Activated T-cell treated with anti-CD3 and anti-CD28 coated beads, Interleukin-2, amount 50 U/mL, for 4 hours (primary cell): ENCODE measurements around the gene GLI1. TPM values are rescaled to one million over a fixed set of nuclear protein-coding genes. Genes with fewer than 3 reads are reported as not detected.
A peak's percentile ranks its signal among the peaks of the same experiment; 100 is the strongest.
"Not testable (repeated sequence)": the region's sequence is repeated elsewhere in the genome, so short reads cannot be mapped to it uniquely, and the experiment has no call there.

Source experiments
- ATAC-seq, 2 donors: fragments of 200-7000 bp; cut with Tn5 transposase; one replicate each; pipeline ENCODE4 v1.10.0; 2021
- DNase-seq: peaks from one replicate; pipeline ENCODE4 v3.0.0-alpha.2; 2020
- H3K27me3 Mint-ChIP-seq: one replicate; pipeline ENCODE4 v1.8.0; 2021; ENCODE audit warnings: low read depth, mixed read lengths
- H3K36me3 Mint-ChIP-seq: one replicate; pipeline ENCODE4 v1.8.0; 2022; ENCODE audit warnings: mixed read lengths; ENCODE audit not compliant: insufficient read depth
- H3K4me1 Mint-ChIP-seq: one replicate; pipeline ENCODE4 v1.8.0; 2021; ENCODE audit warnings: low read depth, mixed read lengths
- H3K4me3 Mint-ChIP-seq: one replicate; pipeline ENCODE4 v1.8.0; 2021; ENCODE audit warnings: mild to moderate bottlenecking, moderate library complexity, mixed read lengths
- H3K9me3 Mint-ChIP-seq: one replicate; pipeline ENCODE4 v1.8.0; 2021; ENCODE audit warnings: mixed read lengths
- total RNA-seq, 3 donors: library from RNA; stranded (reverse); gene quantifications; one replicate each; pipeline ENCODE4 v1.2.1, GENCODE V29; 2021

The GLI1 gene
- total RNA-seq, 3 donors from 2014 or later: 0.46 to 1.7 (median 0.65) TPM

- Mint-ChIP-seq H3K9me3 (no peaks in the 10 kb centered on the region), H3K4me3 (peak overlapping the region; percentile 90), H3K27me3 (no peaks in the 10 kb centered on the region), H3K36me3 (no peaks in the 10 kb centered on the region), H3K4me1 (peaks cover 35% of the 10 kb centered on the region)
- DNase-seq: no peak
- ATAC-seq: no peak
Observed at GRCh38 chr12:57431654-57432188, 27.9 kb upstream of the GLI1 start.

- no peak for ATAC-seq
- Mint-ChIP-seq H3K9me3 (no peaks in the 10 kb centered on the region), H3K36me3 (no peaks in the 10 kb centered on the region), H3K4me1 (peaks cover 26% of the 10 kb centered on the region), H3K27me3 (no peaks in the 10 kb centered on the region), H3K4me3 (no peak overlapping the region)
- no peak for DNase-seq
Observed at GRCh38 chr12:57433370-57433769, 26.2 kb upstream of the GLI1 start.

- Mint-ChIP-seq H3K27me3 (no peaks in the 10 kb centered on the region), H3K4me3 (peak within 1 kb of the TSS; percentile 29), H3K4me1 (peaks cover 20% of the 10 kb centered on the region), H3K9me3 (no peaks in the 10 kb centered on the region), H3K36me3 (no peaks in the 10 kb centered on the region)
- DNase-seq (no peak), ATAC-seq (no peak)
Observed at GRCh38 chr12:57434517-57435223, 24.9 kb upstream of the GLI1 start, which contains the start of gene INHBC. Gene INHBC, plus strand, starts transcription at chr12:57434784. Its CDS starts 103 bp downstream, at chr12:57434887.

- no peaks in the 10 kb centered on the region for H3K9me3 Mint-ChIP-seq
- no peaks in the 10 kb centered on the region for H3K27me3 Mint-ChIP-seq
- H3K4me1 Mint-ChIP-seq: peaks cover 15% of the 10 kb centered on the region
- ATAC-seq: no peak
- H3K4me3 Mint-ChIP-seq: peak overlapping the region; percentile 29
- no peaks in the 10 kb centered on the region for H3K36me3 Mint-ChIP-seq
- DNase-seq: no peak
Observed at GRCh38 chr12:57435293-57435692, 24.3 kb upstream of the GLI1 start.

- Mint-ChIP-seq H3K4me1 (peaks cover 4% of the 10 kb centered on the region), H3K36me3 (no peaks in the 10 kb centered on the region), H3K27me3 (no peaks in the 10 kb centered on the region), H3K9me3 (peaks cover 5% of the 10 kb centered on the region), H3K4me3 (no peak overlapping the region)
- ATAC-seq: no peak
- no peak for DNase-seq
Observed at GRCh38 chr12:57438400-57438799, 21.2 kb upstream of the GLI1 start.

- Mint-ChIP-seq H3K4me3 (no peak overlapping the region), H3K27me3 (no peaks in the 10 kb centered on the region), H3K4me1 (peaks cover 4% of the 10 kb centered on the region), H3K9me3 (peaks cover 5% of the 10 kb centered on the region), H3K36me3 (no peaks in the 10 kb centered on the region)
- ATAC-seq (no peak), DNase-seq (no peak)
Observed at GRCh38 chr12:57439762-57440266, 19.8 kb upstream of the GLI1 start.

- not testable (repeated sequence) for H3K4me3 Mint-ChIP-seq, ATAC-seq, DNase-seq, H3K36me3 Mint-ChIP-seq, H3K27me3 Mint-ChIP-seq, H3K4me1 Mint-ChIP-seq, H3K9me3 Mint-ChIP-seq
Observed at GRCh38 chr12:57441393-57441792, 18.2 kb upstream of the GLI1 start.

- Mint-ChIP-seq H3K4me3 (no peak overlapping the region), H3K27me3 (no peaks in the 10 kb centered on the region), H3K9me3 (peaks cover 5% of the 10 kb centered on the region), H3K36me3 (no peaks in the 10 kb centered on the region), H3K4me1 (no peaks in the 10 kb centered on the region)
- DNase-seq (no peak), ATAC-seq (no peak)
Observed at GRCh38 chr12:57441846-57442427, 17.6 kb upstream of the GLI1 start.

GRCh38 chr12:57444337-57444736, 15.2 kb upstream of the GLI1 start:
- H3K4me1 Mint-ChIP-seq, H3K27me3 Mint-ChIP-seq, DNase-seq, H3K36me3 Mint-ChIP-seq, ATAC-seq, H3K9me3 Mint-ChIP-seq, H3K4me3 Mint-ChIP-seq: not testable (repeated sequence)

GRCh38 chr12:57444744-57445143, 14.8 kb upstream of the GLI1 start:
- no peaks in the 10 kb centered on the region for H3K4me1 Mint-ChIP-seq
- H3K9me3 Mint-ChIP-seq: peaks cover 5% of the 10 kb centered on the region
- H3K4me3 Mint-ChIP-seq: no peak overlapping the region
- no peaks in the 10 kb centered on the region for H3K27me3 Mint-ChIP-seq
- ATAC-seq (no peak), DNase-seq (no peak)
- no peaks in the 10 kb centered on the region for H3K36me3 Mint-ChIP-seq

- peaks cover 5% of the 10 kb centered on the region for H3K9me3 Mint-ChIP-seq
- H3K4me3 Mint-ChIP-seq: no peak overlapping the region
- H3K4me1 Mint-ChIP-seq: no peaks in the 10 kb centered on the region
- no peak for ATAC-seq
- DNase-seq: no peak
- H3K27me3 Mint-ChIP-seq: no peaks in the 10 kb centered on the region
- H3K36me3 Mint-ChIP-seq: no peaks in the 10 kb centered on the region
Observed at GRCh38 chr12:57446292-57446960, 13.2 kb upstream of the GLI1 start.

- peaks cover 6% of the 10 kb centered on the region for H3K27me3 Mint-ChIP-seq
- no peak for DNase-seq
- no peaks in the 10 kb centered on the region for H3K36me3 Mint-ChIP-seq
- peaks cover 3% of the 10 kb centered on the region for H3K4me1 Mint-ChIP-seq
- no peak for ATAC-seq
- H3K4me3 Mint-ChIP-seq: no peak overlapping the region
- H3K9me3 Mint-ChIP-seq: no peaks in the 10 kb centered on the region
Observed at GRCh38 chr12:57448669-57449068, 10.9 kb upstream of the GLI1 start.

- no peaks in the 10 kb centered on the region for H3K9me3 Mint-ChIP-seq
Observed at GRCh38 chr12:57449375-57449774, 10.2 kb upstream of the GLI1 start.

GRCh38 chr12:57450057-57450456, 9.5 kb upstream of the GLI1 start:
- Mint-ChIP-seq H3K9me3 (no peaks in the 10 kb centered on the region), H3K36me3 (no peaks in the 10 kb centered on the region), H3K4me3 (no peak overlapping the region), H3K27me3 (peaks cover 6% of the 10 kb centered on the region), H3K4me1 (peaks cover 3% of the 10 kb centered on the region)
- ATAC-seq (no peak), DNase-seq (no peak)

More at GRCh38 chr12:57449375-57449774, 10.2 kb upstream of the GLI1 start:
- H3K27me3 Mint-ChIP-seq: peaks cover 6% of the 10 kb centered on the region
- H3K36me3 Mint-ChIP-seq: no peaks in the 10 kb centered on the region
- DNase-seq: no peak
- H3K4me3 Mint-ChIP-seq: no peak overlapping the region
- no peak for ATAC-seq
- H3K4me1 Mint-ChIP-seq: peaks cover 3% of the 10 kb centered on the region
